HEK293T (cell line): ENCODE results near the gene KRTAP10-8.
"Not testable (repeated sequence)": the region's sequence is repeated elsewhere in the genome, so short reads cannot be mapped to it uniquely, and the experiment has no call there.

Source experiments
- CTCF ChIA-PET: fragments of 350-600 bp; formaldehyde crosslinking; extraction: SDS; loops from one replicate; lab custom pipeline; 2021; ENCODE audit warnings: antibody characterized with exemption, inconsistent platforms; lab: Yijun Ruan, JAX
- POLR2A ChIA-PET: fragments of 350-600 bp; formaldehyde crosslinking; extraction: SDS; loops from one replicate; lab custom pipeline; 2020; ENCODE audit warnings: antibody characterized with exemption, inconsistent platforms; lab: Yijun Ruan, JAX
- DNase-seq: peaks from one replicate; pipeline ENCODE4 v3.0.0; 2012; ENCODE audit warnings: mixed read lengths; ENCODE audit errors: extremely low spot score
- ARNT ChIP-seq: fragments of 450-650 bp; IDR thresholded peaks from 2 replicates; pipeline ENCODE4 v1.6.1; 2017; ENCODE audit warnings: mild to moderate bottlenecking
- BHLHE40 ChIP-seq: fragments of 450-650 bp; IDR thresholded peaks from 2 replicates; pipeline ENCODE4 v1.6.1; 2016; ENCODE audit warnings: mild to moderate bottlenecking, moderate library complexity, borderline replicate concordance
- CTBP1 ChIP-seq: fragments of 450-650 bp; IDR thresholded peaks from 2 replicates; pipeline ENCODE4 v1.6.1; 2016; ENCODE audit warnings: borderline replicate concordance
- ELF4 ChIP-seq: fragments of 450-650 bp; IDR thresholded peaks from 2 replicates; pipeline ENCODE4 v1.6.1; 2017; ENCODE audit warnings: antibody characterized with exemption
- FOXA1 ChIP-seq: fragments of 450-650 bp; IDR thresholded peaks from 2 replicates; pipeline ENCODE4 v1.6.1; 2016; ENCODE audit warnings: mild to moderate bottlenecking
- FOXK2 ChIP-seq: fragments of 450-650 bp; IDR thresholded peaks from 2 replicates; pipeline ENCODE4 v1.6.1; 2016; ENCODE audit warnings: mild to moderate bottlenecking
- FOXM1 ChIP-seq: fragments of 450-650 bp; IDR thresholded peaks from 2 replicates; pipeline ENCODE4 v1.6.1; 2017; ENCODE audit warnings: mild to moderate bottlenecking, borderline replicate concordance
- HDGF ChIP-seq: fragments of 450-650 bp; IDR thresholded peaks from 2 replicates; pipeline ENCODE4 v1.6.1; 2017; ENCODE audit warnings: antibody characterized with exemption, borderline replicate concordance
- L3MBTL2 ChIP-seq: fragments of 450-650 bp; conservative IDR thresholded peaks from 2 replicates; pipeline ENCODE4 v1.6.1; 2016; ENCODE audit warnings: mild to moderate bottlenecking
- LEF1 ChIP-seq: fragments of 450-650 bp; IDR thresholded peaks from 2 replicates; pipeline ENCODE4 v1.6.1; 2017; ENCODE audit warnings: mild to moderate bottlenecking, borderline replicate concordance
- NFRKB ChIP-seq: fragments of 450-650 bp; IDR thresholded peaks from 2 replicates; pipeline ENCODE4 v1.6.1; 2016; ENCODE audit warnings: mild to moderate bottlenecking, moderate library complexity
- SP1 ChIP-seq: fragments of 450-650 bp; IDR thresholded peaks from 2 replicates; pipeline ENCODE4 v1.6.1; 2017
- SUZ12 ChIP-seq: fragments of 450-650 bp; IDR thresholded peaks from 2 replicates; pipeline ENCODE4 v1.6.1; 2016; ENCODE audit warnings: mild to moderate bottlenecking
- TARDBP ChIP-seq: fragments of 450-650 bp; IDR thresholded peaks from 2 replicates; pipeline ENCODE4 v1.6.1; 2016
- ZNF384 ChIP-seq: fragments of 450-650 bp; IDR thresholded peaks from 2 replicates; pipeline ENCODE4 v1.6.1; 2016
- TF ChIP-seq, protein P1 (sequence below): fragments of 450-650 bp; IDR thresholded peaks from 2 replicates; pipeline ENCODE4 v1.6.1; 2016

The KRTAP10-8 gene

GRCh38 chr21:44603911-44604310, 8.0 kb upstream of the KRTAP10-8 start:
- POLR2A ChIA-PET, result no interaction called here

GRCh38 chr21:44606495-44606894, 5.4 kb upstream of the KRTAP10-8 start:
- DNase-seq, result no peak
- ChIA-PET CTCF (no interaction called here), POLR2A (no interaction called here)
- TF ChIP-seq ELF4, result no peak
- no peak for TF ChIP-seq CTBP1
- no peak for TF ChIP-seq ZNF384
- no peak for TF ChIP-seq FOXM1
- TF ChIP-seq HDGF, result no peak
- TF ChIP-seq ARNT, result no peak
- no peak for TF ChIP-seq NFRKB
- TF ChIP-seq TARDBP, result no peak
- TF ChIP-seq SUZ12, result no peak
- TF ChIP-seq BHLHE40, result no peak
- TF ChIP-seq FOXK2, result no peak
- TF ChIP-seq, protein P1, sequence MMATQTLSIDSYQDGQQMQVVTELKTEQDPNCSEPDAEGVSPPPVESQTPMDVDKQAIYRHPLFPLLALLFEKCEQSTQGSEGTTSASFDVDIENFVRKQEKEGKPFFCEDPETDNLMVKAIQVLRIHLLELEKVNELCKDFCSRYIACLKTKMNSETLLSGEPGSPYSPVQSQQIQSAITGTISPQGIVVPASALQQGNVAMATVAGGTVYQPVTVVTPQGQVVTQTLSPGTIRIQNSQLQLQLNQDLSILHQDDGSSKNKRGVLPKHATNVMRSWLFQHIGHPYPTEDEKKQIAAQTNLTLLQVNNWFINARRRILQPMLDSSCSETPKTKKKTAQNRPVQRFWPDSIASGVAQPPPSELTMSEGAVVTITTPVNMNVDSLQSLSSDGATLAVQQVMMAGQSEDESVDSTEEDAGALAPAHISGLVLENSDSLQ, result no peak
- no peak for TF ChIP-seq FOXA1
- TF ChIP-seq LEF1, result no peak
- TF ChIP-seq SP1, result no peak
- TF ChIP-seq L3MBTL2, result no peak

More at GRCh38 chr21:44603911-44604310, 8.0 kb upstream of the KRTAP10-8 start:
- no peak for DNase-seq
- no peak for TF ChIP-seq FOXA1
- TF ChIP-seq, protein P1, result no peak
- no peak for TF ChIP-seq NFRKB
- TF ChIP-seq ARNT, result no peak
- no peak for TF ChIP-seq HDGF
- TF ChIP-seq SP1, result no peak
- TF ChIP-seq L3MBTL2, result no peak
- no peak for TF ChIP-seq FOXM1
- TF ChIP-seq BHLHE40, result no peak
- no peak for TF ChIP-seq ZNF384
- TF ChIP-seq ELF4, result no peak
- TF ChIP-seq SUZ12, result no peak
- no peak for TF ChIP-seq LEF1
- CTCF ChIA-PET, result no interaction called here

GRCh38 chr21:44609193-44609592, 2.7 kb upstream of the KRTAP10-8 start:
- DNase-seq, result no peak
- CTCF ChIA-PET, result no interaction called here
- TF ChIP-seq LEF1 (no peak), ZNF384 (no peak), HDGF (no peak)
- TF ChIP-seq, protein P1, result no peak
- POLR2A ChIA-PET, result no interaction called here

- CTCF ChIA-PET, POLR2A ChIA-PET, DNase-seq: not testable (repeated sequence)
Measured at GRCh38 chr21:44610157-44610843, 1.6 kb upstream of the KRTAP10-8 start.

DNA sequence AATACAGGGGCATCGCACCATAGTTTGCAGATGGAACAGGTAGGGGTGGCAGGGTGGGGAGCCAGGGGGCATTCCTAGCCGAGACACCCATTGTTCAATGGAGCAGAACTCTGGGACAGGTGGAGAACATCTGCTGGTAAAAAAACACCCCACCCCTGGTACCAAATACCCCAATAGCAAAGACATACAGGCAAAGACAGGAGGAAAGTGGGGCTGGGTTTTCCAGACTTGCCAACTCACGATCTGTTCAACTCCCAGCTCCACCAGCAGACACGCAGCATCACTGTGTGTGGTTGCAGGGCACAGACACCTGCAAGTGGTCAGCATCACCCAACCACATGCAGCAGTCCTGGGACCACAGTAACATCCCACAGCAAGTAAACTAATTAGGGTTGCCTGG, 328 bp upstream of the KRTAP10-8 start:
- ChIA-PET POLR2A (no interaction called here), CTCF (no interaction called here)
- no peak for DNase-seq
- TF ChIP-seq FOXA1 (no peak), CTBP1 (no peak), ELF4 (no peak)

GRCh38 chr21:44612669-44613229, 870 bp downstream of the KRTAP10-8 start:
- DNase-seq, result no peak
- ChIA-PET CTCF (no interaction called here), POLR2A (no interaction called here)
- TF ChIP-seq FOXA1 (no peak), BHLHE40 (no peak), ELF4 (no peak), TARDBP (no peak)

DNA sequence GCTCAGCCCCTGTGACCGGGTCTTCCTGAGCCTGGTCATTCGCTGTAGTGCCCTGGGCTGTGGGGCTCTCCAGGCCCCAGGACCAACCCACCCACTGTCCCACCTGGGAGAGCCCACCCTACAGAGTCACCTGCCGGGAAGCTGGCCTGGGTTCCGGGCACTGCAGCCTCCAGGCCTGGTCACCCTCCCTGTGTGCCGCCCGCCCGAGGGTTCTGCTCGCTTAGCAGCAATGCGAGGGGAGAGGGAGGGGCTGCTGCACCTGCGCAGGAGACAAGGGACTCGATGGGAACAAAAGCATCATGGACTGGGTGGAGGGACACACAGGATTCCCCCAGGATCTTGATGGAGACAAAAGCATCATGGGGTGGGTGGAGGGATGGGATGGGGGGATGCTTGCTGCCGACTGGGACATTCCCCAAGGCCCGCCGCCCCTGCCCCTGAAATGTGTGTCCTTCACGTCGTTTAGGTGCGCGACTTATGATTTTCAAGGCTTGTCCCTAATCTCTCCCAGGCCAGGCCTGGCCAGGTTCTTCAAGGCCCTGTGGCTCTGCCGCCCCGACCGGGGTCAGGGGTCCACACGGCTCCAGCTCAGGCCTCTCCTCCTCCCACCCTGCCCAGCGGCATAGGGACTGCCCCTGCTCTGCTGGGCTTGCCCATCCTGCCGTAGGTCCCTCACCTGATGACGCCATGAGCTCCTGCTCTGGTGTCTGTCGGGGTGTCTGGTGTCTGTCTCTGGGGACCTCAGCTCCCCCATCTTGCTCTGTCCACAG, 1.7 kb downstream of the KRTAP10-8 start:
- ChIA-PET POLR2A (no interaction called here), CTCF (no interaction called here)
- no peak for DNase-seq
- no peak for TF ChIP-seq CTBP1
- TF ChIP-seq LEF1, result no peak
- TF ChIP-seq ZNF384, result no peak
- no peak for TF ChIP-seq HDGF
- no peak for TF ChIP-seq FOXA1
- no peak for TF ChIP-seq FOXM1
- TF ChIP-seq SP1, result no peak
- no peak for TF ChIP-seq SUZ12
- TF ChIP-seq ARNT, result no peak
- no peak for TF ChIP-seq L3MBTL2
- TF ChIP-seq, protein P1, result no peak
- no peak for TF ChIP-seq FOXK2
- TF ChIP-seq ELF4, result no peak
- no peak for TF ChIP-seq NFRKB
- no peak for TF ChIP-seq BHLHE40
